Liver (tissue), 9 donors: ENCODE measurements around the gene LPA. TPM values are rescaled to one million over a fixed set of nuclear protein-coding genes. Genes with fewer than 3 reads are reported as not detected.

Source experiments
- DNase-seq: peaks from one replicate; pipeline ENCODE4 v3.0.0-alpha.2; 2017; ENCODE audit warnings: low spot score
- H3K27ac ChIP-seq, 2 donors: one replicate each; pipeline ENCODE4 v1.7.0; 2013; ENCODE audit warnings: inconsistent platforms in 2 of 2, low read length in 2 of 2, control low read depth in 1 of 2, low read depth in 1 of 2, mild to moderate bottlenecking in 1 of 2
- H3K27me3 ChIP-seq, 4 donors: one replicate each; pipeline versions ENCODE4 v1.6.1 to v1.7.0; 2013; ENCODE audit warnings: low read length in 3 of 4, inconsistent platforms in 1 of 4, mild to moderate bottlenecking in 1 of 4, moderate library complexity in 1 of 4; ENCODE audit not compliant: control insufficient read depth in 4 of 4, insufficient read depth in 4 of 4
- H3K36me3 ChIP-seq, 4 donors: one replicate each; pipeline versions ENCODE4 v1.6.1 to v1.7.0; 2013; ENCODE audit warnings: low read length in 3 of 4, mild to moderate bottlenecking in 3 of 4, low read depth in 1 of 4, moderate library complexity in 1 of 4; ENCODE audit not compliant: control insufficient read depth in 4 of 4, insufficient read depth in 3 of 4
- H3K4me1 ChIP-seq, 4 donors: one replicate each; pipeline versions ENCODE4 v1.6.1 to v1.7.0; 2013; ENCODE audit warnings: low read length in 3 of 4, mild to moderate bottlenecking in 3 of 4, moderate library complexity in 1 of 4; ENCODE audit not compliant: control insufficient read depth in 4 of 4, insufficient read depth in 4 of 4
- H3K4me3 ChIP-seq, 3 donors: one replicate each; pipeline versions ENCODE4 v1.6.1 to v1.7.0; 2013; ENCODE audit warnings: low read length in 3 of 3, control low read depth in 1 of 3, low read depth in 1 of 3, mild to moderate bottlenecking in 1 of 3
- H3K9ac ChIP-seq, 2 donors: one replicate each; pipeline ENCODE4 v1.7.0; 2013; ENCODE audit warnings: low read length in 2 of 2, mild to moderate bottlenecking in 2 of 2, moderate library complexity in 2 of 2, control low read depth in 1 of 2, low read depth in 1 of 2
- H3K9me3 ChIP-seq, 4 donors: one replicate each; pipeline versions ENCODE4 v1.6.1 to v1.7.0; 2013; ENCODE audit warnings: low read length in 3 of 4; ENCODE audit not compliant: control insufficient read depth in 4 of 4
- ATF3 ChIP-seq: IDR thresholded peaks from 2 replicates; pipeline ENCODE4 v1.6.1; 2016; ENCODE audit warnings: antibody characterized with exemption
- CTCF ChIP-seq: fragments of 150-350 bp; IDR thresholded peaks from 2 replicates; pipeline ENCODE4 v1.5.1; 2017; ENCODE audit warnings: improper control_type of control experiment, low read depth, low read length; ENCODE audit not compliant: missing input control
- FOXA1 ChIP-seq: IDR thresholded peaks from 2 replicates; pipeline ENCODE4 v1.6.1; 2016; ENCODE audit warnings: antibody characterized with exemption
- FOXA2 ChIP-seq: IDR thresholded peaks from 2 replicates; pipeline ENCODE4 v1.6.1; 2016; ENCODE audit warnings: antibody characterized with exemption
- GABPA ChIP-seq, 2 donors: IDR thresholded peaks in 1 of 2; conservative IDR thresholded peaks in 1 of 2; 2 replicates each; pipeline ENCODE4 v1.6.1; 2016; ENCODE audit warnings: antibody characterized with exemption in 2 of 2, mild to moderate bottlenecking in 1 of 2, moderate library complexity in 1 of 2
- HNF4A ChIP-seq, 2 donors: conservative IDR thresholded peaks; 2 replicates each; pipeline ENCODE4 v1.6.1; 2016; ENCODE audit warnings: antibody characterized with exemption in 2 of 2, mild to moderate bottlenecking in 2 of 2
- HNF4G ChIP-seq: IDR thresholded peaks from 2 replicates; pipeline ENCODE4 v1.6.1; 2016; ENCODE audit warnings: antibody characterized with exemption
- JUND ChIP-seq, 2 donors: IDR thresholded peaks; 2 replicates each; pipeline ENCODE4 v1.6.1; 2016; ENCODE audit warnings: antibody characterized with exemption in 2 of 2
- MAX ChIP-seq: IDR thresholded peaks from 2 replicates; pipeline ENCODE4 v1.6.1; 2016; ENCODE audit warnings: antibody characterized with exemption
- NR2F2 ChIP-seq: IDR thresholded peaks from 2 replicates; pipeline ENCODE4 v1.6.1; 2016; ENCODE audit warnings: antibody characterized with exemption
- RAD21 ChIP-seq, 2 donors: IDR thresholded peaks; 2 replicates each; pipeline ENCODE4 v1.6.1; 2016; ENCODE audit warnings: antibody characterized with exemption in 2 of 2, mild to moderate bottlenecking in 2 of 2
- REST ChIP-seq: IDR thresholded peaks from 2 replicates; pipeline ENCODE4 v1.6.1; 2016; ENCODE audit warnings: antibody characterized with exemption, mild to moderate bottlenecking
- RXRA ChIP-seq, 2 donors: IDR thresholded peaks; 2 replicates each; pipeline ENCODE4 v1.6.1; 2017 to 2018; ENCODE audit warnings: antibody characterized with exemption in 2 of 2, mild to moderate bottlenecking in 1 of 2
- SP1 ChIP-seq: IDR thresholded peaks from 2 replicates; pipeline ENCODE4 v1.6.1; 2018; ENCODE audit warnings: antibody characterized with exemption, mild to moderate bottlenecking
- TAF1 ChIP-seq: conservative IDR thresholded peaks from 2 replicates; pipeline ENCODE4 v1.6.1; 2016; ENCODE audit warnings: antibody characterized with exemption, mild to moderate bottlenecking
- YY1 ChIP-seq: IDR thresholded peaks from 2 replicates; pipeline ENCODE4 v1.6.1; 2016; ENCODE audit warnings: antibody characterized with exemption, mild to moderate bottlenecking
- ZBTB33 ChIP-seq: IDR thresholded peaks from 2 replicates; pipeline ENCODE4 v1.6.1; 2016; ENCODE audit warnings: antibody characterized with exemption
- WGBS: extraction: QIAGEN DNeasy Blood & Tissue Kit; methylation state at CpG from one replicate; pipeline ENCODE4 v1.1.7; 2013; 5-methylcytosine and 5-hydroxymethylcytosine counted together
- polyA plus RNA-seq, 2 donors: library from polyadenylated mRNA; stranded (reverse) in 1 of 2; unstranded in 1 of 2; fragments of 200-250 nt in 1 of 2; fragments of >200 nt in 1 of 2; fragmentation: Nextera tagmentation in 1 of 2; extraction: Ambion mirVana in 1 of 2; gene quantifications; one replicate each; pipeline versions ENCODE4 v1.2.1 to v1.2.3, GENCODE V29; 2013 to 2015
- total RNA-seq, 2 donors: library from RNA; depleted of rRNA; stranded (reverse); fragments of >200 nt; gene quantifications; one replicate each; pipeline ENCODE4 v1.2.3, GENCODE V29; 2014
- donor health status: healthy.
- donor health status: healthy.
- donor health status: healthy.
- donor health status: healthy.
- donor health status: healthy.

LPA gene
- total and polyA plus RNA-seq, 4 donors = 7.9 to 62.8 (median 23.9) TPM

- TF ChIP-seq TAF1 (no peak), ATF3 (no peak), HNF4G (no peak), RAD21 (IDR thresholded peaks at IDR 0.05) (no peak), HNF4A (conservative IDR thresholded peaks at IDR 0.05) (no peak), SP1 (no peak), YY1 (no peak), FOXA1 (no peak), REST (no peak), JUND (IDR thresholded peaks at IDR 0.05) (no peak), RXRA (IDR thresholded peaks at IDR 0.05) (no peak), NR2F2 (no peak), ZBTB33 (no peak), GABPA (IDR thresholded peaks at IDR 0.05 in 1 of 2, conservative IDR thresholded peaks at IDR 0.05 in 1 of 2) (no peak), MAX (no peak)
- Histone ChIP-seq H3K9me3 (no peaks in the 10 kb centered on the region), H3K27me3 (no peaks in the 10 kb centered on the region), H3K4me1 (peaks cover 0 to 13% (median 9%) of the 10 kb centered on the region in 4 donors), H3K4me3 (no peak overlapping the region), H3K36me3 (peaks cover 0 to 4% (median under 1%) of the 10 kb centered on the region in 4 donors), H3K9ac (no peak overlapping the region), H3K27ac (no peak overlapping the region)
- no peak for DNase-seq
- WGBS = 94% methylated on average over 5 of the region's 5 CpGs
Observed at GRCh38 chr6:160523223-160523622, 140.9 kb downstream of the LPA start.

GRCh38 chr6:160520043-160520904 is 143.8 kb downstream of the LPA start:
- Histone ChIP-seq H3K36me3 (no peaks in the 10 kb centered on the region), H3K4me3 (peak overlapping the region; percentile 54 to 80 (median 74)), H3K9ac (peak overlapping the region; percentile 53 to 74), H3K4me1 (peaks cover 0 to 13% (median 9%) of the 10 kb centered on the region in 4 donors), H3K27me3 (no peaks in the 10 kb centered on the region), H3K9me3 (no peaks in the 10 kb centered on the region), H3K27ac (peak overlapping the region; percentile 40 to 45)
- peak; percentile 46 for DNase-seq
- under 1% methylated on average over 73 of the region's 73 CpGs for WGBS
- TF ChIP-seq SP1 (no peak), RXRA (IDR thresholded peaks at IDR 0.05) (no peak), MAX (peak; percentile 64), JUND (IDR thresholded peaks at IDR 0.05) (no peak), HNF4A (conservative IDR thresholded peaks at IDR 0.05) (peak in 1 of 2 donors; percentile 23), YY1 (peak; percentile 65), RAD21 (IDR thresholded peaks at IDR 0.05) (peak in 1 of 2 donors; percentile 86), FOXA2 (no peak), TAF1 (no peak), ATF3 (no peak), HNF4G (no peak), FOXA1 (no peak), CTCF (peak; percentile 10), NR2F2 (no peak), REST (no peak)
